NB4 (cell line): ENCODE data around the gene TAF1A.

ENCODE experiments used
- DNase-seq: peaks from one replicate; pipeline ENCODE4 v3.0.0; 2010; ENCODE audit warnings: low read depth
- H3K4me3 ChIP-seq: one replicate; pipeline ENCODE4 v1.5.1; 2011; ENCODE audit warnings: mild to moderate bottlenecking, low read depth, low read length, moderate library complexity
- CTCF ChIP-seq: IDR thresholded peaks from one replicate; pipeline ENCODE4 v1.5.1; 2012; ENCODE audit warnings: low read depth, low read length
- MYC ChIP-seq: IDR thresholded peaks from 2 replicates; pipeline ENCODE4 v1.6.1; 2011; ENCODE audit warnings: low read depth, low read length
- POLR2A ChIP-seq: IDR thresholded peaks from 2 replicates; pipeline ENCODE4 v1.6.1; 2011; ENCODE audit warnings: mild to moderate bottlenecking; ENCODE audit not compliant: insufficient read length; ENCODE audit errors: extremely low read depth
- TF ChIP-seq, protein P1 (sequence below): IDR thresholded peaks from 2 replicates; pipeline ENCODE4 v1.6.1; 2011; ENCODE audit warnings: low read depth, low read length

TAF1A gene

GRCh38 chr1:222570837-222571236, 18.9 kb downstream of the TAF1A start:
- DNase-seq, result no peak
- TF ChIP-seq CTCF (no peak), MYC (no peak), POLR2A (no peak)
- TF ChIP-seq, protein P1, sequence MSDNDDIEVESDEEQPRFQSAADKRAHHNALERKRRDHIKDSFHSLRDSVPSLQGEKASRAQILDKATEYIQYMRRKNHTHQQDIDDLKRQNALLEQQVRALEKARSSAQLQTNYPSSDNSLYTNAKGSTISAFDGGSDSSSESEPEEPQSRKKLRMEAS, result no peak
- no peak overlapping the region for H3K4me3 ChIP-seq

DNA sequence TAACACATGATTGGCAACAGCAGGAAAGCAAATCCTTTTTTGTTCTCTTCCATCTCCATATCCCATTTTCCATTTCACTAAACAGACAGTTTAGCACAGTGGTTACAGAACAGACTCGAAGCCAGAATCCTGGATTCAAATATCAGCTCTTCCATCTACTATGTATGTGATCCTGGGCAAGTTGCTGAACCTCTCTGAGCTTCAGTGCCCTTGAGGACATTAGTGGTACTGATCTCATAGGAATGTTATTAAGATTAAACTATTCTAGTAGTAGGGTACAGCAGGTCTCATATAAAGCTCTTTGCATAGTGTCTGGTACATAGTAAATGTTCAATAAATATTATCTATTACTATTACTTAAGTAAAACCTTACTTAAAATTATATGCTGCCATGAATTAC, 28.1 kb downstream of the TAF1A start:
- TF ChIP-seq POLR2A (no peak), MYC (no peak), CTCF (no peak)
- TF ChIP-seq, protein P1, result no peak
- no peak for DNase-seq
- no peak overlapping the region for H3K4me3 ChIP-seq

DNA sequence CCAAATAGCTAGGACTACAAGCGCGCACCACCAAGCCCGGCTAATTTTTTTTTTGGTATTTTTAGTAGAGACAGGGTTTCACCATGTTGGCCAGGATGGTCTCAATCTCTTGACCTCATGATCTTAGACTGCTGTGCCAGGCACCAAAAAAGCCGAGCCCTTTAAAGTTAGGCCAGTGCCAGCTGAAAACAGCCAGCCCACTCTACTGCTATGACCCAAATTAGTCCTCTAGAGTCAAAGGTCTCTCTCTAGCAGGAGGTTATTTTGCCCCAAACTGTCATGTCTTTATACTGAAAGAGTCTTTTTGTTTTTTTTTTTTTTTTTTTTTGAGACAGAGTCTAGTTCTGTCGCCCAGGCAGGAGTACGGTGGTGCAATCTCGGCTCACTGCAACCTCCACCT, 32.2 kb downstream of the TAF1A start:
- H3K4me3 ChIP-seq, result no peak overlapping the region
- TF ChIP-seq CTCF, result no peak
- TF ChIP-seq MYC, result no peak
- TF ChIP-seq POLR2A, result no peak
- TF ChIP-seq, protein P1, result no peak
- DNase-seq, result no peak

- TF ChIP-seq, protein P1, result no peak
- TF ChIP-seq CTCF (no peak), MYC (no peak), POLR2A (no peak)
- H3K4me3 ChIP-seq, result no peak overlapping the region
- no peak for DNase-seq
Measured at GRCh38 chr1:222557148-222557547, 32.6 kb downstream of the TAF1A start.

- no peak for DNase-seq
- no peak for TF ChIP-seq POLR2A
- TF ChIP-seq, protein P1, result no peak
- no peak for TF ChIP-seq MYC
- TF ChIP-seq CTCF, result no peak
- H3K4me3 ChIP-seq, result no peak overlapping the region
Measured at GRCh38 chr1:222555992-222556615, 33.6 kb downstream of the TAF1A start.

DNA sequence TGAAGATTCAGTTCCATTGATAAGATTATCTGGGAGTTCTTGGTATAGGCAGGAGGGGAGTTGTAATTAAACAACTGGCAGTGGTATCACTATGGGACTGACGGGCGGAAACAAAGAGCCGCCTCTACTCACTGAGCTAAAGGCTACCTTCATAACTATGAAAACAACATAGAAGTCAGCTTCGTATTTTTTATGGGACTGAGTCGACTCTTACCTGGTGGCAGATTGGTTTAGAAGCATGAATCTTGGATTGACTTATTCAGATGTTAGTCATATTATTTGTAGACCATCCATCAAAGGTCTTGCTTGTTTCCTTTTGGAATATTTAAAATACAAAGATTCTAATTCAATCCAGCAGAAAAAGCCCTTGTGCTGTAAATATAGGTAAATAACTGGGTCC, 35.6 kb downstream of the TAF1A start:
- H3K4me3 ChIP-seq, result no peak overlapping the region
- TF ChIP-seq MYC (no peak), CTCF (no peak), POLR2A (no peak)
- TF ChIP-seq, protein P1, result no peak
- DNase-seq, result no peak
